Ovary (tissue), 9 donors: ENCODE measurements around the gene EPG5. TPM values are rescaled to one million over a fixed set of nuclear protein-coding genes. Genes with fewer than 3 reads are reported as not detected.

Experiments
- DNase-seq, 5 donors: peaks; one replicate each; pipeline ENCODE4 v3.0.0-alpha.2; 2019 to 2020
- H3K27ac ChIP-seq, 2 donors: fragments of 200-600 bp; one replicate each; pipeline versions ENCODE4 v1.5.1 to v1.8.0; 2019 to 2022
- H3K27me3 ChIP-seq: fragments of 200-600 bp; one replicate; pipeline ENCODE4 v1.8.0; 2022
- H3K36me3 ChIP-seq: fragments of 200-600 bp; sonication (generic); one replicate; pipeline ENCODE4 v1.5.1; 2019
- H3K4me1 ChIP-seq: one replicate; pipeline ENCODE4 v1.8.1; 2013; ENCODE audit warnings: mild to moderate bottlenecking, moderate library complexity; ENCODE audit not compliant: insufficient read depth
- H3K4me3 ChIP-seq: fragments of 200-600 bp; sonication (generic); one replicate; pipeline ENCODE4 v1.5.1; 2017
- H3K9me3 ChIP-seq, 2 donors: fragments of 200-600 bp in 1 of 2; sonication (generic) in 1 of 2; one replicate each; pipeline versions ENCODE4 v1.5.1 to v1.8.1; 2013 to 2019; ENCODE audit warnings: mild to moderate bottlenecking in 1 of 2, moderate library complexity in 1 of 2
- CTCF ChIP-seq, 3 donors: fragments of 450-650 bp in 2 of 3; fragments of 200-600 bp in 1 of 3; IDR thresholded peaks; one replicate each; pipeline versions ENCODE4 v1.5.1 to v1.8.0; 2016 to 2022; ENCODE audit warnings: antibody characterized with exemption in 3 of 3, mild to moderate bottlenecking in 1 of 3
- EP300 ChIP-seq: sonication (generic); formaldehyde crosslinking; IDR thresholded peaks from one replicate; pipeline ENCODE4 v1.6.1; 2017; ENCODE audit warnings: antibody characterized with exemption
- POLR2A ChIP-seq: fragments of 450-650 bp; IDR thresholded peaks from one replicate; pipeline ENCODE4 v1.6.1; 2017; ENCODE audit warnings: antibody characterized with exemption, mild to moderate bottlenecking, moderate library complexity
- WGBS, 3 donors: extraction: QIAGEN DNeasy Blood & Tissue Kit in 1 of 3; methylation state at CpG; one replicate each; pipeline versions ENCODE4 v1.1.5 to v1.1.7; 2013 to 2017; 5-methylcytosine and 5-hydroxymethylcytosine counted together
- intact Hi-C, 4 donors: fragments of 100-400 bp; cut with DNase I; formaldehyde crosslinking; loops; one replicate each; pipeline versions ENCODE4 v1.11.0 to v1.15.1; 2022 to 2023
- polyA plus RNA-seq, 2 donors: library from polyadenylated mRNA; stranded (reverse); fragments of 200-250 nt in 1 of 2; fragments of 350-450 nt in 1 of 2; fragmentation: Illumina TruSeq in 1 of 2; extraction: RNeasy Lipid Tissue Mini Kit (QIAGEN cat#74804) in 1 of 2; gene quantifications; one replicate each; pipeline ENCODE4 v1.2.3, GENCODE V29; 2013 to 2014
- total RNA-seq, 7 donors: library from RNA; depleted of rRNA in 2 of 7; stranded (reverse); fragments of >200 nt in 2 of 7; fragmentation: NEBNext Ultra II Directional in 3 of 7; extraction: Animal tissue kit (Norgen Biotek cat#: 25700) in 3 of 7; gene quantifications; one replicate each; pipeline versions ENCODE4 v1.1.0 to v1.2.4, GENCODE V29; 2016 to 2023
- donor health status: DM: no; HTN: no; CAD: no; lungs with moderate emphysema.
- donor health status: DM: no; HTN: no; CAD: no.
- donor health status: Bipolar disorder and iron deficiency.
- donor health status: DM: yes; HTN: yes; CAD: no.
- donor health status: DM: no; HTN: no; CAD: no.
- donor health status: DM: yes; HTN: yes; CAD: no.

EPG5 gene
- total and polyA plus RNA-seq, 9 donors = 8.9 to 28.4 (median 21.2) TPM

GRCh38 chr18:45951016-45951714 is 16.0 kb downstream of the EPG5 start:
- intact Hi-C loops = no loop called here
- Histone ChIP-seq H3K9me3 (no peaks in the 10 kb centered on the region), H3K27ac (no peak overlapping the region), H3K4me3 (no peak overlapping the region), H3K27me3 (no peaks in the 10 kb centered on the region), H3K4me1 (no peaks in the 10 kb centered on the region), H3K36me3 (no peaks in the 10 kb centered on the region)
- no peak for DNase-seq
- WGBS, 3 donors = 66 to 94% (median 75%) methylated on average over 4 of the region's 4 CpGs
- no peak for TF ChIP-seq CTCF (IDR thresholded peaks at IDR 0.05)
- TF ChIP-seq EP300 = no peak
- TF ChIP-seq POLR2A = no peak

- intact Hi-C loops = no loop called here
- H3K36me3 ChIP-seq = no peaks in the 10 kb centered on the region
- H3K27me3 ChIP-seq = no peaks in the 10 kb centered on the region
- 83 to 87% (median 84%) methylated on average over 5 of the region's 5 CpGs for WGBS, 3 donors
- H3K27ac ChIP-seq = no peak overlapping the region
- H3K9me3 ChIP-seq = no peaks in the 10 kb centered on the region
- no peaks in the 10 kb centered on the region for H3K4me1 ChIP-seq
- H3K4me3 ChIP-seq = no peak overlapping the region
- no peak for TF ChIP-seq EP300
- no peak for DNase-seq
Observed at GRCh38 chr18:45945669-45946068, 21.5 kb downstream of the EPG5 start.

GRCh38 chr18:45940724-45941123 is 26.4 kb downstream of the EPG5 start:
- intact Hi-C loops = no loop called here
- Histone ChIP-seq H3K36me3 (no peaks in the 10 kb centered on the region), H3K27ac (no peak overlapping the region)

GRCh38 chr18:45939236-45939635 is 27.9 kb downstream of the EPG5 start:
- Histone ChIP-seq H3K27ac (no peak overlapping the region), H3K4me3 (no peak overlapping the region), H3K4me1 (no peaks in the 10 kb centered on the region), H3K27me3 (no peaks in the 10 kb centered on the region), H3K36me3 (no peaks in the 10 kb centered on the region), H3K9me3 (no peaks in the 10 kb centered on the region)
- intact Hi-C loops = no loop called here
- TF ChIP-seq POLR2A (no peak), CTCF (IDR thresholded peaks at IDR 0.05) (no peak), EP300 (no peak)
- 92 to 98% (median 94%) methylated on average over 2 of the region's 2 CpGs for WGBS, 3 donors
- no peak for DNase-seq

More at GRCh38 chr18:45940724-45941123, 26.4 kb downstream of the EPG5 start:
- 66 to 77% (median 69%) methylated on average over 2 of the region's 2 CpGs for WGBS, 3 donors
- no peak for DNase-seq
- no peak overlapping the region for H3K4me3 ChIP-seq
- no peaks in the 10 kb centered on the region for H3K9me3 ChIP-seq
- no peaks in the 10 kb centered on the region for H3K27me3 ChIP-seq
- H3K4me1 ChIP-seq = no peaks in the 10 kb centered on the region
- TF ChIP-seq CTCF (IDR thresholded peaks at IDR 0.05) (no peak), EP300 (no peak), POLR2A (no peak)

- H3K36me3 ChIP-seq = no peaks in the 10 kb centered on the region
Observed at GRCh38 chr18:45938488-45938935, 28.6 kb downstream of the EPG5 start.

More at GRCh38 chr18:45938488-45938935, 28.6 kb downstream of the EPG5 start:
- H3K4me3 ChIP-seq = no peak overlapping the region
- WGBS, 3 donors = 65 to 94% (median 71%) methylated on average over 2 of the region's 2 CpGs
- H3K27me3 ChIP-seq = no peaks in the 10 kb centered on the region
- no peaks in the 10 kb centered on the region for H3K9me3 ChIP-seq
- TF ChIP-seq EP300 = no peak
- no peak for TF ChIP-seq CTCF (IDR thresholded peaks at IDR 0.05)
- TF ChIP-seq POLR2A = no peak
- intact Hi-C loops = no loop called here
- no peak for DNase-seq
- no peaks in the 10 kb centered on the region for H3K4me1 ChIP-seq
- H3K27ac ChIP-seq = no peak overlapping the region
